ENCODE data around the gene SLC66A3. TPM values are rescaled to one million over a fixed set of nuclear protein-coding genes. Genes with fewer than 3 reads are reported as not detected.

Gene SLC66A3
- total RNA-seq, 1 experiment from 2014 or later, result 13.3 TPM

DNA sequence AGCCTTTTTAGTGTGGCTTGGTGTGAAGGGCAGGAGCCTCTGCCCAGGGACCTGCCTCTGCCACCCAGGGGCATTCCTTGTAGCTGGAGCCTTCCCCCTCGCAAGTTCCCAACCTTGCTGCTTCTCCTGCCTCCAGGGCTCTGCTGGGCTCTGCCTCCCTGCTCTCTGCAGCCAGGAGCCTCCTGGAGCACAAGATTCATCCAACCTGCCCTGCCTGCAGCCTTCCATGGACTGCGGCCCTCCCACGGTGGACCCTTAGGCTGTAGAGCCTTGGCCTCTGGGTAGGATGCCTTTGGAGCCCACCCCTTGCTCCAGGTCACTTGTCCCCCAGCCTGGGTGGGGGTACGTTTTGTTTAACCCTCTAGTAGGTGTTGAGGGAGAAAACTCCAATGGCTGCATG, 2.5 kb downstream of the SLC66A3 start:
- H4K91ac ChIP-seq (ENCODE audit: insufficient read length, low read depth, low read length), result no peak overlapping the region
- Mint-ChIP-seq H3K36me3 (ENCODE audit: insufficient read depth in 1 of 3, low read depth in 3 of 3) (no peaks in the 10 kb centered on the region; a peak in 1 of 7 replicates), H3K4me3 (no peak overlapping the region), H3K4me1 (peaks cover 8 to 18% of the 10 kb centered on the region in 2 experiments), H3K27ac (no peak overlapping the region; a peak in 1 of 7 replicates), H3K9me3 (no peaks in the 10 kb centered on the region), H3K27me3 (ENCODE audit: low read depth) (peaks cover 22% of the 10 kb centered on the region)
- no peak overlapping the region for H2BK5ac ChIP-seq (ENCODE audit: insufficient read length, low read length)
- no peak overlapping the region for H3K14ac ChIP-seq (ENCODE audit: insufficient read depth, low read length)
- H3K4me2 ChIP-seq (ENCODE audit: insufficient read depth, insufficient read length, low read length), result no peak overlapping the region
- no peak overlapping the region for H3K9ac ChIP-seq (ENCODE audit: extremely low read depth, insufficient read length, low read length)
- H3K4me1 ChIP-seq (ENCODE audit: insufficient read depth, low read length), result no peaks in the 10 kb centered on the region
- H2BK20ac ChIP-seq (ENCODE audit: low read depth, low read length, poor library complexity, severe bottlenecking), result no peak overlapping the region
- no peak overlapping the region for H3K23ac ChIP-seq (ENCODE audit: insufficient read length, low read depth, low read length)
- no peak overlapping the region for H2BK120ac ChIP-seq (ENCODE audit: low read depth, low read length, poor library complexity, severe bottlenecking)
- no peak for DNase-seq
- H2AK5ac ChIP-seq (ENCODE audit: insufficient read length, low read length), result no peak overlapping the region
- no peak overlapping the region for H3K4ac ChIP-seq (ENCODE audit: low read depth, low read length)
- H2AFZ ChIP-seq (ENCODE audit: low read length), result no peak overlapping the region
- no peak overlapping the region for H4K5ac ChIP-seq (ENCODE audit: insufficient read length, low read depth, low read length)
- no peak overlapping the region for H3T11ph ChIP-seq (ENCODE audit: low read length)
- WGBS (ENCODE audit: extremely low coverage, insufficient read length, low lambda C conversion rate), result no CpG with 5 or more reads among the region's 4 CpGs
- no peaks in the 10 kb centered on the region for H3K79me1 ChIP-seq (ENCODE audit: insufficient read depth, low read depth, low read length, poor library complexity, severe bottlenecking)
- no peak overlapping the region for H4K8ac ChIP-seq (replicated peaks; ENCODE audit: insufficient read length, low read depth, low read length)
- H3K23me2 ChIP-seq (ENCODE audit: insufficient read length, low read depth, low read length, poor library complexity, severe bottlenecking), result peaks cover 5% of the 10 kb centered on the region
- H3K79me2 ChIP-seq (ENCODE audit: insufficient read depth, low read length), result no peaks in the 10 kb centered on the region
- no peak overlapping the region for H3K27ac ChIP-seq (ENCODE audit: insufficient read length, low read depth, low read length)
- H3K56ac ChIP-seq (ENCODE audit: insufficient read length, low read depth, low read length), result no peak overlapping the region
- H3K18ac ChIP-seq (ENCODE audit: insufficient read length, low read depth, low read length), result no peak overlapping the region
- H2BK12ac ChIP-seq (ENCODE audit: insufficient read length, low read depth, low read length), result no peak overlapping the region
- no peaks in the 10 kb centered on the region for H3K27me3 ChIP-seq (ENCODE audit: insufficient read depth, low read length)
- no peaks in the 10 kb centered on the region for H3K9me3 ChIP-seq (ENCODE audit: control insufficient read depth, low read depth, low read length)
- H4K20me1 ChIP-seq (ENCODE audit: control insufficient read depth, insufficient read depth, insufficient read length), result no peaks in the 10 kb centered on the region
- no peak overlapping the region for H2BK15ac ChIP-seq (ENCODE audit: low read depth, low read length)
- TF ChIP-seq, protein P1, sequence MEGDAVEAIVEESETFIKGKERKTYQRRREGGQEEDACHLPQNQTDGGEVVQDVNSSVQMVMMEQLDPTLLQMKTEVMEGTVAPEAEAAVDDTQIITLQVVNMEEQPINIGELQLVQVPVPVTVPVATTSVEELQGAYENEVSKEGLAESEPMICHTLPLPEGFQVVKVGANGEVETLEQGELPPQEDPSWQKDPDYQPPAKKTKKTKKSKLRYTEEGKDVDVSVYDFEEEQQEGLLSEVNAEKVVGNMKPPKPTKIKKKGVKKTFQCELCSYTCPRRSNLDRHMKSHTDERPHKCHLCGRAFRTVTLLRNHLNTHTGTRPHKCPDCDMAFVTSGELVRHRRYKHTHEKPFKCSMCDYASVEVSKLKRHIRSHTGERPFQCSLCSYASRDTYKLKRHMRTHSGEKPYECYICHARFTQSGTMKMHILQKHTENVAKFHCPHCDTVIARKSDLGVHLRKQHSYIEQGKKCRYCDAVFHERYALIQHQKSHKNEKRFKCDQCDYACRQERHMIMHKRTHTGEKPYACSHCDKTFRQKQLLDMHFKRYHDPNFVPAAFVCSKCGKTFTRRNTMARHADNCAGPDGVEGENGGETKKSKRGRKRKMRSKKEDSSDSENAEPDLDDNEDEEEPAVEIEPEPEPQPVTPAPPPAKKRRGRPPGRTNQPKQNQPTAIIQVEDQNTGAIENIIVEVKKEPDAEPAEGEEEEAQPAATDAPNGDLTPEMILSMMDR (conservative IDR thresholded peaks at IDR 0.05), result no peak
